ENCODE measurements around the gene ST8SIA1.

GRCh38 chr12:22248121-22248520 is 86.4 kb downstream of the ST8SIA1 start:
- TF ChIP-seq CTCF (conservative IDR thresholded peaks at IDR 0.05; ENCODE audit: low read depth, low read length), result no peak
- no peak for TF ChIP-seq POLR2A (IDR thresholded peaks at IDR 0.05; ENCODE audit: low read depth, low read length)
- no peak for TF ChIP-seq ELK1 (IDR thresholded peaks at IDR 0.05; ENCODE audit: borderline replicate concordance, low read depth, low read length)
- TF ChIP-seq USF2 (IDR thresholded peaks at IDR 0.05; ENCODE audit: low read depth, low read length), result no peak
- TF ChIP-seq RCOR1 (IDR thresholded peaks at IDR 0.05; ENCODE audit: insufficient replicate concordance, low read length), result no peak
